ENCODE results near the gene SNAI3. TPM values are rescaled to one million over a fixed set of nuclear protein-coding genes. Genes with fewer than 3 reads are reported as not detected.

Gene SNAI3
- total and polyA plus RNA-seq, 12 donors: 0.21 to 8.6 (median 1.3) TPM

DNA sequence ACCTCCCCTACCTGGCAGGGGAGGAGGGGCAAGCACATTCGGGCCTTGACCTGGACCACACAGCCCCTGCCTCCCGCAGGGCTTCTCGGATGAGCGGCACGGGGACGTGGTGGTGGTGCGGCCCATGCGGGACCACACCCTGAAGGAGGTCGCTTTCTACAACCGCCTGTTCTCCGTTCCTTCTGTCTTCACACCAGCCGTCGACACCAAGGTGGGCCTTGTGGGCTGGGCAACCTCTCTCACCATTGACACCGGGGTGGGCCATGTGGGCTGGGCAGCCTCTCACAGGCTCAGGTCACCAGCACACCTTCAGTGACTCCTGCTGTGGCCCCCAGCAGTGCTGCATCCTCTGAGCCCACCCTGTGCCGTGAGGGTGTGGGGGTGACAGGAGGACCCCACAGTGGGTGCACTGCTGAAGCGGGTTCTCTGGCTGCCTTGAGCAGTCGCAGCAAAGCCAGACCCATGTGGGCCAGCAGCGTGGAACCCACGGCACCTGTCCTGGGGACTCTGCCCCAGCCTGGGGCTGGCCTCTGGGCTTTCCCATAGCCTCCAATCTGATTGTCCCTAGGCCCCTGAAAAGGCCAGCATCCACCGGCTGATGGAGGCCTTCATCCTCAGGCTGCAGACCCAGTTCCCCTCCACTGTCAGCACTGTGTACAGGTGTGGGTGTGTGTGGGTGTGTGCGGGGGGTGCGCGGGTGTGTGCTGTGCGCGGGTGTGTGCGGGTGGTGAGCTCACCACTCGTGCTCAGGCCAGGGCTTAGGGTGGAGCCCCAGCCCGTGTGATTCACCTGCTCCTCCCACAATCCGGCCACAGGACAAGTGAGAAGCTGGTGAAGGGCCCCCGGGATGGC lies 27.5 kb upstream of the SNAI3 start:
- peaks cover 0 to 65% (median 35%) of the 10 kb centered on the region in 9 donors for H3K36me3 ChIP-seq
- 91 to 92% methylated on average over 30 of the region's 30 CpGs for WGBS, 2 donors
- no peaks in the 10 kb centered on the region for H3K4me1 ChIP-seq
- TF ChIP-seq, protein P1, sequence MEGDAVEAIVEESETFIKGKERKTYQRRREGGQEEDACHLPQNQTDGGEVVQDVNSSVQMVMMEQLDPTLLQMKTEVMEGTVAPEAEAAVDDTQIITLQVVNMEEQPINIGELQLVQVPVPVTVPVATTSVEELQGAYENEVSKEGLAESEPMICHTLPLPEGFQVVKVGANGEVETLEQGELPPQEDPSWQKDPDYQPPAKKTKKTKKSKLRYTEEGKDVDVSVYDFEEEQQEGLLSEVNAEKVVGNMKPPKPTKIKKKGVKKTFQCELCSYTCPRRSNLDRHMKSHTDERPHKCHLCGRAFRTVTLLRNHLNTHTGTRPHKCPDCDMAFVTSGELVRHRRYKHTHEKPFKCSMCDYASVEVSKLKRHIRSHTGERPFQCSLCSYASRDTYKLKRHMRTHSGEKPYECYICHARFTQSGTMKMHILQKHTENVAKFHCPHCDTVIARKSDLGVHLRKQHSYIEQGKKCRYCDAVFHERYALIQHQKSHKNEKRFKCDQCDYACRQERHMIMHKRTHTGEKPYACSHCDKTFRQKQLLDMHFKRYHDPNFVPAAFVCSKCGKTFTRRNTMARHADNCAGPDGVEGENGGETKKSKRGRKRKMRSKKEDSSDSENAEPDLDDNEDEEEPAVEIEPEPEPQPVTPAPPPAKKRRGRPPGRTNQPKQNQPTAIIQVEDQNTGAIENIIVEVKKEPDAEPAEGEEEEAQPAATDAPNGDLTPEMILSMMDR (IDR thresholded peaks at IDR 0.05): no peak
- ATAC-seq (no peak), DNase-seq (no peak)
- intact Hi-C loops (cut with DNase I): no loop called here
- no peaks in the 10 kb centered on the region for H3K27me3 ChIP-seq
- no peak overlapping the region for H3K4me3 ChIP-seq
- no peaks in the 10 kb centered on the region for H3K9me3 ChIP-seq
- H3K27ac ChIP-seq: no peak overlapping the region

DNA sequence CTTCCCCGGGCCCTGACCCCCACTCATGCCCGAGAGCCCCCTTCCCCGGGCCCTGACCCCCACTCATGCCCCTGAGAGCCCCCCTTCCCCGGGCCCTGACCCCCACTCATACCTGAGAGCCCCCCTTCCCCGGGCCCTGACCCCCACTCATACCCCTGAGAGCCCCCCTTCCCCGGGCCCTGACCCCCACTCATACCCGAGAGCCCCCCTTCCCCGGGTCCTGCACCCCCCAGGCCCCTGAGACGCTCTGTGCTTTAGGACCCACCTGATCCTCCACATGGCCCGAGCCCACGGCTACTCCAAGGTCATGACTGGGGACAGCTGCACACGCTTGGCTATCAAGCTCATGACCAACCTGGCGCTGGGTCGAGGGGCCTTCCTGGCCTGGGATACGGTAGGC lies 26.7 kb upstream of the SNAI3 start:
- Histone ChIP-seq H3K27me3 (no peaks in the 10 kb centered on the region), H3K4me1 (peaks cover 0 to 4% (median 0%) of the 10 kb centered on the region in 9 donors), H3K4me3 (no peak overlapping the region), H3K27ac (no peak overlapping the region), H3K36me3 (peaks cover 0 to 58% (median 32%) of the 10 kb centered on the region in 9 donors), H3K9me3 (no peaks in the 10 kb centered on the region)
- ATAC-seq (no peak), DNase-seq (no peak)
- intact Hi-C loops (cut with DNase I): no loop called here
- 80 to 90% methylated on average over 14 to 15 of the region's 15 CpGs for WGBS, 2 donors
- TF ChIP-seq, protein P1 (IDR thresholded peaks at IDR 0.05): no peak

DNA sequence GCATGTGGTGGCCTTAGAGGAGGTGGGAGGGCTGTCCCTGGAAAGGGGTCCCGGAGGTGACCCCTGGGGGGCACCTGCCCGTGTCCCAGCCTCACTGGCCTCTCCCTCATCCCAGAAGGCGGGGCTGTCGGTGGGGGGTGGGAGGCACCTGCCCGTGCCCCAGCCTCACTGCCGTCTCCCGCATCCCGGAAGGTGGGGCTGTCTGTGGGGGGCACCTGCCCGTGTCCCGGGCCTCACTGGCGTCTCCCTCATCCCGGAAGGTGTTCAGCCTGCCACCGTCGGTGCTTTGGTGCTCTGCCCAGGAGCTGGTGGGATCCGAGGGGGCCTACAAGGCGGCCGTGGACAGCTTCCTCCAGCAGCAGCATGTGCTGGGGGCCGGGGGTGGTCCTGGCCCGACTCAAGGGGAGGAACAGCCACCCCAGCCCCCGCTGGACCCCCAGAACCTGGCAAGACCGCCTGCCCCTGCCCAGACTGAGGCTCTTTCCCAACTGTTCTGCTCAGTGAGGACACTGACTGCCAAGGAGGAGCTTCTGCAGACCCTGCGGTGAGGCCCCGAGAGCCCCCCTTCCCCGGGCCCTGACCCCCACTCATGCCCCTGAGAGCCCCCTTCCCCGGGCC lies 26.2 kb upstream of the SNAI3 start:
- Histone ChIP-seq H3K27me3 (no peaks in the 10 kb centered on the region), H3K27ac (no peak overlapping the region), H3K4me3 (no peak overlapping the region), H3K9me3 (no peaks in the 10 kb centered on the region), H3K36me3 (peaks cover 0 to 52% (median 31%) of the 10 kb centered on the region in 9 donors), H3K4me1 (peaks cover under 1 to 10% (median 2%) of the 10 kb centered on the region in 9 donors)
- intact Hi-C loops (cut with DNase I): no loop called here
- TF ChIP-seq, protein P1 (IDR thresholded peaks at IDR 0.05): no peak
- ATAC-seq (no peak), DNase-seq (no peak)
- WGBS, 2 donors: 84 to 86% methylated on average over 23 to 25 of the region's 25 CpGs

DNA sequence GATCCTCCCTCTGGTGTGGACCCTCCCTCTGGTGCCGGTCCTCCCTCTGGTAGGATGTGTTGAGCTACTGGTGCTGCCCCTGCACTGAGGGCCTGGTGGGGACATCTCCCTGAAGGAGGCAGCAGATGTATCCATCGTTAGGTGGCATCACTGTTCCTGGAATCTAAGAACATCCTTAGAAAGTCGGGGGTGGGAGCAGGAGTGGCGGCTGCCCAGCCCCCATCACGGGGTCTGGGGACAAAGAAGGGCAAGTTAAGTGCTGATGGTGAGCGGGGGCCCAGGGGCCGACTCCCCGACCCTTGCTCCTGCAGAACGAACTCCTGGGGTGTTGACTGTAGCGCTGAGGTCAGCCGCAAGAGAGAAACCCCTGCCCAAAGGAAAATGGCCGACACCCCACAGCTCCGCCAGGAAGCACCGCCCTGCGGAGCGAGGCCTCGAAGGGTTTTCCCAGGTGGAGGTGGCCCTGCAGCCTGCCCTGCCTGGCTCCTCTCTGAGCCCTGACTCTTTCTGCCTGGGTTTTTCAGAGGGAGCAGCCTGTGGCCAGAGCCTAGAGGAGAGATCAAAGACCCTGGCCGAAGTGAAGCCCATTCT lies 25.5 kb upstream of the SNAI3 start:
- no peak overlapping the region for H3K27ac ChIP-seq
- H3K36me3 ChIP-seq: peaks cover 0 to 46% (median 25%) of the 10 kb centered on the region in 9 donors
- ATAC-seq: no peak
- TF ChIP-seq, protein P1 (IDR thresholded peaks at IDR 0.05): no peak
- H3K9me3 ChIP-seq: no peaks in the 10 kb centered on the region
- no peak overlapping the region for H3K4me3 ChIP-seq
- no peak for DNase-seq
- intact Hi-C loops (cut with DNase I): no loop called here
- 81 to 83% methylated on average over 18 of the region's 18 CpGs for WGBS, 2 donors
- H3K27me3 ChIP-seq: no peaks in the 10 kb centered on the region
- peaks cover 7 to 16% (median 9%) of the 10 kb centered on the region in 9 donors for H3K4me1 ChIP-seq
